HK-2 (cell line): ENCODE measurements around the gene AMPH.

Experiments
- DNase-seq: peaks from one replicate; pipeline ENCODE4 v3.0.0-alpha.2; 2018; ENCODE audit not compliant: unreplicated experiment

AMPH gene

DNA sequence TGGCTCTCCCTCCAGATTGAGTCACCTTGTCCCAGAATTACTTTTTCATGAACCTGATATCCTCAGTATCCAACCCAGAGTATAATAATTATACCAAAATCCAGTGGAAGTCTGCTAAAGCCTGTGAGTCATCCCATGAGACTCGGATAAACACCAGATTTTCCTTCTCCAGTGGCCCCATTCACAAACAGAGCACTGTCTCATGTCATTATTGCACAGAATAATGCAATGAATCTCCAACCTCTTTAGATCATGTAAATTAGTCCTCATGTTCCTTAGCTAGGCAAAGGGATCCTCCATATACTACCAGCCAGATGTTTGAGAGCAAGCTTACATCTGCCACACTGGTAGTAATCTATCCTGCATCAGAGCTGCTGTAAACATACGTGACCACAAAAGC is 89.0 kb downstream of the AMPH start:
- no peak for DNase-seq

DNA sequence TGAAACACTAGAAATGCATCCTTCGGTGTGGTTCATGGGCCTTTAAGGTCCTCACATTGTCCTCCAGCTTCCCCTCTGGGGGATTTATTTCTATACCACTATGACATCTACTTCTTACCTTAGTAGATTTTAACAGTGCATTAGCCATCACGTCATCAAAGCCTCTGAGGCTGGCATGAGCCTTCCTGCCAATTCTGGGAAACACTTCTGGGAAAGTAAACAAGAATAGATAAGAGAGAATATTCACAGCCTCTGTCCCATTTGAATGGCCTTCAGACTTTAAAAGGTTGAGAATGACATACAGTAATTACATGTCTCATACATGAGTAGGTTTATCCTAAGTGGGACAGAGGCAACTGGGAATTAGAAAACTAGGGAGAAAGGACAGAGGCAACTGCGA is 89.7 kb downstream of the AMPH start:
- DNase-seq = no peak

DNA sequence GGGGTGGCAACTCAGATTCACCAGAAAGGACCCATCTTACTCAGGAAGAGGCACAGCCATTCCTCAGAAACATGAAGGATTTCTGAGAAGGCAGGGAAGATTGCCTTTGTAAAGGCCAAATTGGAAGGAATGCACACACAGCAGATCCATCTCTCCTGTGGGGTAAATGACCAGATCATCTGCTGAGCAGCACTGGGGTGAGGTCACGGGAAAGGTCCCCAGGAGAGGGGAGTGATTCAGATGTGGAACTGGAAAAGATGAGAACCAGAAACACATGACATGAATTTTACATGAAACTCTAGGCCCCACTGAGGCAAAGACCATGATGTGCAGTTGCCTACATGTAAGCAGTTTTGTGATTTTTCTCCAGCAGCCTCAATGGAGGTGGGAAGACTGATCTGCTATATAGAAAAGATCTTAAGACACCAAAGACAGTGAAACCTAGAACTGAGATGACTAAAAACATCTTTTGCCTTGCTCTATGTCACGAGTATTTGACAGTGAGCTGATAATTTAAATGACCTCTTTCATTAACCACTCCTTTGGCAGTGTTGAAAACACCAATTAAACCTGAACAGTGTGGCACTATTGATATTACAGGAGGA is 91.6 kb downstream of the AMPH start:
- DNase-seq = no peak

DNA sequence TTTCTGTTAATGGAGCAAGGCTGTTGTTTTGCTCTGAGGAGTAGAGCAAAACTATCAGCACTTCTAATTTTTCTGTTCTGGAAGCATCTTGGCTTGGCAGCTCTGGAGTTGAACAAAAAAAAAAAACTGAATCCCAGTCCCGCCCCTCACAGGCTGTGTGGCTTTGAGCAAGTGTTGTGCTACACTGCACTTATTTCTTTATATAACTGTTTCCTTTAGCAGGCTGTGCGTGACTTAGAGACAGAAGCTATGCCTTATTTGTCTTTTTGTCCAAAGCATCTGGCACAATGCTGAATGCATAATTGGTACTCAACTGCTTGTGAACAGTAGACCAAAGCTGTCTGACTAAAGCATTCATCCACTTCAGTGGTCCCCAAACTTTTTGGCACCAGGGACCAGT is 96.1 kb downstream of the AMPH start:
- DNase-seq = no peak

DNA sequence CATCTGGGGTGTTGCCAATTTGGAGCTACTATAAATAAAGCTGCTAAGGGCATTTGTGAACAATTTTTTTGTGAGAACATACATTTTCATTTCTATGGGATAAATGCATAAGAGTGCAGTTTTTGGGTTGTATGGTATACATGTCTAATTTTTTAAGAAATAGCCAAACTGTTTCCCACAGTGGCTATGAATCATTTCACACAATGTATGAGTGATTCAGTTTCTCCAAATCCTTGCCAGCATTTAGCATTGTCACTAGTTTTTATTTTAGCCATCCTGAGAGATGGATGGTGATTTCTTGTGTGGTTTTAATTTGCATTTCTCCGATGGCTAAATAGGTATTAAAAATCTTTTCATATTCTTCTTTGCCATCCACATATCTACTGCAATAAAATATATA is 105.3 kb downstream of the AMPH start:
- no peak for DNase-seq

DNA sequence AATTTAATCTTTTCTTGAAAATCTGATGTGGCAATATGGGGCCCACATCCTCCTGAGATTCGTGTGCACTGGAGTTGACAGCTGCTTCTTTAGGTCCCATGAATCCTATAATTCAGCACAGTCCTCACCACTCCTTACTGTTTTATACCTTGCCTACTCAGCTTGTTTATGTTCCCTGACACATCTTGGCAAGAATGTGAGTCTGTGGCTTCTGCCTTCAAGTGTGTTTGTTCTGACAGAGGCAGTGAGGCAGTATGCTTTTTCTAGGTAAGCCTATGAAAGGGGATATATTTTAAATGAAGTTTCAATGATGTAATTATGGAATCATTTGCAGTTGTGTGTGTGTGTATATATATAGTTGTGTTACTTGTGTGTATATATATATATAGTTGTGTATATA is 106.4 kb downstream of the AMPH start:
- no peak for DNase-seq

DNA sequence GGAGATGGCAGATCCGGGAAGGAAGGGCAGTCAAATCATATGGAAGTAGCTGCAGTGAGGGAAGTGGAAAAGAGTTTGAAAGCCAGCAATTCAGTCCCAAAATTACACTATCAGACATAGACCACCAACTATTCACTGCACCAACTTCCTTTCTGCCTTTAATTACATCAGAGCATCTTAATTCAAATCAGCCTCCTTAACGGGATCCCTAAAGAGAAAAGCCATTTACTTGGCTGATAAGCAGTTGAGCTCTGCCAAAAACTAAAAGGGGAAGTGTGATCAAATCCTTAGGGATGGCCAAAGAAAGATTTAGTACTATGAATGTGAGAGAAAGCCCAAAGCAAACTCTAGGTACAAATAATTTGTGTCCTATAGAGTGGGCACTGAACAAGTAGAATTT is 110.4 kb downstream of the AMPH start:
- no peak for DNase-seq

DNA sequence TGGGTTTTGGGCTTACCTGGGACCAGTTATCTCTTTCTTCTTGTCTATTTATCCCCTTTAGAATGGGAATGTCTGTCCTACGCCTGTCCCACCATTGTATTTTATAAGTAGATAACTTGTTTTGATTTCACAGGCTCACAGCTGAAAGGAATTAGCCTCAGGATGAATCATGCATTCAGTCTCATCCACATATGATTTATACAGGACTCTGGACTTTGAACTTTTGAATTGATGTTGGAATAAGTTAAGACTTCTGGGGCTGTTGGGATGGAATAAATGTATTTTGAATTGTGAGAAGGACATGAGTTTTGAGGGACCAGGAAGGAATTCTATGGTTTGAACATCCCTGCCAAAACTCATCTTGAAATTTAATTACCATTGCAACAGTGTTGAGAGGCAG is 112.6 kb downstream of the AMPH start:
- DNase-seq = no peak

DNA sequence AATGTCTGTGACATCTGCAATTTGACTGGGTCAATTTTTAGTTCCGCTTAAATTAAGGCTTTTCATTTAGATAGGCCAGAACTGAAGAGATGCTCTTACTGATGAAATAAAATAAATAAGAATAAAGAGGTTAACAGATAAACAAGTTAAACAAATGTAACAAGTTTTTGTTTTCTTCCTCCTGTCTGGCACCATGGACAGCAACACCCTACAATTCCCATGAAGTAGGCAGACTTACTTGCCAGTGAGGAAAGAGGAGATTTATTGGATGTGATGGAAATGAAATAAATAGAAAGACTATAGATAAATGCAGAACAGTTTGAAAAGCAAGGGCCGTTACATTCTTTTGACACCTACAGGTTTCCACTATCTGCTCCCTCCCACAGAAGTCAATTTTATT is 118.5 kb downstream of the AMPH start:
- no peak for DNase-seq

DNA sequence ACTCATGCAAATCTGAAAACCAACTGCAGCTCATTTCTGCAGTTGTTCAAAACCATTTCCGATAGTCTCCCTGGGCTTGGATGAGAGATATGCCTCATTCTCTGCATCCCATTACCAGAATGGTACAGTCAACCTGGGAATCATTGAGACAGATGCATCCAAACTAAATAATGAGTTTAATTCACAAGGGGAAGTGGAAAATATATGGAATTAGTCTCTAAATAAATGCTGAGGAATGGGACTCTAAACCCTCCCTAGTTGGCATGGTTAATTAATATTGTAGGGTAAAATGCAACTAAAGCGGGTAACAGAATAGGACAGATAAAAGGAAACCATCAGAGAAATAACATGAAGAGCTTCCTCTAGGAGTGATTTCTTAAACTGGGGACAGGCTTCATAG is 118.9 kb downstream of the AMPH start:
- no peak for DNase-seq

DNA sequence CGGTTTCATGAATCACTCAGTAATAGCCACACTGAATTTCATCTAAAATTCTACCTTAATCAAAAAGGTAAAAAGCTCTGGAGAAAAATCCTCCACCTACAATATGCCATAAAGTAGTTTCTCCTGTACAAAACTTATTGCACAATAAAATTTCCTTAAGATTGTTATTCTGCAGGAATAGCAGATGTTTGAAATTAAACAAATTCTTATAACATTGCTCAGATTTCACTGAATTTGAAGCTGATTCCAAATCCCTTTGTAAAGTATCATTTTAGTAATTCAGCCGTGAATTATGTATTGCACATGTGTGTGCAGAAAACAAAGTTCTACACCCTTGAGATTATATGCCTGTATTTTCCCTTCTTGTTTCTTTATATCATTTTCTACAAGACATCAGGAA is 123.8 kb downstream of the AMPH start:
- no peak for DNase-seq

DNA sequence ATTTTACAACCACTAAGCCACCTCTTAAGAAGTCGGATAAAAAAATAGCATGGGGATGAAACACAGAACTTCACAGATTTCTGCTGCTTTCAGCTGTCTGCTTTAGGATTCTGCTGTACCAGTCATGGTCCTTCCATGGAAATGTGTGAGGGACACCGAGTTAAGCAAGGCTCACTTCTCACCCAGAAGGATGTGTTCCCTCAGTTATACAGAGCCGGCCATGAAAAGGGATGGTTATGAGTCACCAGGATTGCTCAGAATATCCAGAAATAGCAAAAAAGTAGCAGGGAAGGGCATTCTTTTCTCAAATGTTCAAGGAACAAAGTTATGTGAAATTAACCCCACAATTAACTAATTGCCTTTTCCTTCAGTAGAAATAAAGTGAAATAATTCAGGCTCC is 124.4 kb downstream of the AMPH start:
- DNase-seq = no peak

DNA sequence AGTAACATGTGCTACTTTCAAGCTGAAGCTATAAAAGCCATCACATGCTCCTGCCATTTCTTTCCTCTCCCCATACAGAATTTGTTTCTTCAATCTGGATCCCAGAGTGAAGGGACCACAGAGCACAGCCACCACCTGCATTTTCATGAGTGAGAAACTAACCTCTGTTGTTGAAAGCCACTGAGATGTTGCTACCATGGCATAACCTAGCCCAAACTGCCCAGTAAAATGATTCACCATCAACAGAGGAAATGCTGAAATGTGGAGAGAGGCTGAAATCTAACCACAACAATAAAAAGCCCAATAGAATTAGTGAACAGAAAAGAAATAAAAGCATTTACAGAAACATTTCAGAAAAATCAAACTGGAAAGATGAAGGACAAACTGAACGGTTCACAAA is 125.2 kb downstream of the AMPH start:
- no peak for DNase-seq

DNA sequence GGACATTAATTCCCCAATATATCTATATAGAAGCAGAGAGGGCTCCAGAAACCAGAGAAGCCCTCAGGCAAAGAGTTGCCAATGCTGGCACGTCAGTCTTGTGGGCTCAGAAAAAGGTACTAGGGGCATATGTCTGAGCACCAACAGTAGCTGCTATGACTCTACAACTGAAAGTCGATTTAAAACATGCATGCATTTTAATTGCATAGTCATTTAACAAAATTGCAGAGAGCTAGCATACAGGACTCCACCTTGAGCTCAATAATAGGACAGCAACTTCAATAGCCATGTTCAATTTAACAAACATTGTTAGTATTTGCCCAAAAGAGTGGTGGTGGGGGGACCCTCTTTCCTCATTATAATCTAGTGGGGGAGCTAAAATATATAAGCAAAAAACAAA is 126.5 kb downstream of the AMPH start:
- no peak for DNase-seq

DNA sequence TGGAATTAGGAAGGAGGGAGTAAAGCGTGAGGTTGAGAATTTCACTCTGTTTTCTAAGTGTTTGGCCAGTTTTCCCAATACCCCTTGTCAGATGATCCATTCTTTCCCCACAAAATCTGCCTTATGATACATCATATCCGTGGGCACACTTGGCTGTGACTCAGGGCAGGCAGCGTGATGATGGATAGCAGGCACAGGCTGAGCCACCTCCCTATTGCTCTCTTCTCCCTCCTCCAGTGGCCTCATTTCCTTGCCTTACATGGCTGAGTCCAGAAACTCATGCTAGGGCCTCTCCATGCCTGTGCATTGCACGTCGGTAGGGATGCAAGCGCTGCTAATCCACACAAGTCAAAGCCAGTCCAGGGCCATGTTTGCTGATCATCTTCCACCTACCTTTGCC is 128.3 kb downstream of the AMPH start:
- no peak for DNase-seq

DNA sequence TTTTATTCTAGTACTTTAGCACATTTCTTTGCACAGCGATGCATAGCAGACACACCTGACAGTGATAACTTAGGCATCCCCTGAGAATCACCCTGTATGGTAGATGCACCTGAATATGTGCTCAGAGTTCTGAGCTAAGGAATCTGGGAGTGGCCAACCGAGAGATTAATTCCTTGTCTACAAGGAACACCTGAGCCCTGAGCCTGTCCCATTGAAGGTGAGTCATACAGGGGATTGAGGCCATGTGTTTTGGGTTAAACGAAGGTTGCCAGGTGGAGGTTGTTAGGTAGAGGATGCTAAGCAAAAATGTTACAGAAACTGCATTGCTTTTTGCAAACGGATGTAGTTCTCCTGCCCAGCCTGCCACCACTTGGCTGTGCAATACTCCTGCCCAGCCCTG is 128.9 kb downstream of the AMPH start:
- no peak for DNase-seq

DNA sequence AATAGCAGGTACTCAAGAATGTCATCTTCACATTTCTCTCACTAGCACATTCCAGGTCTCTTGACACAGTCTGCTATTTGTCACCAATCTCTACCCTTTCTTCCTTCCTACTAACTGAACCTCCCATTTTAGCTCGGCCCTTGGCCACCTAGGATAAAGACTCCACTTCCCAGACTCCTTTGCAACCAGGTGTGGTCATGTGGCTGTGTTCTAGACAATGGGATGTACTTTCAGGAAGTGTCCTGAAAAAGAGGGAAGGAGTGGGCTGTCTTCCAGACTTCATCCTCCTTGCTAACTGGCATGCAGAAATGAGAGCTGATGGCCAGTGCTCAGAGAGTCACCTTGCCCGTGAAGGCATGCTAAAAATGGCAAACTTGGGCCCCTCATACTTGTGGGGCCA is 139.2 kb downstream of the AMPH start:
- no peak for DNase-seq

DNA sequence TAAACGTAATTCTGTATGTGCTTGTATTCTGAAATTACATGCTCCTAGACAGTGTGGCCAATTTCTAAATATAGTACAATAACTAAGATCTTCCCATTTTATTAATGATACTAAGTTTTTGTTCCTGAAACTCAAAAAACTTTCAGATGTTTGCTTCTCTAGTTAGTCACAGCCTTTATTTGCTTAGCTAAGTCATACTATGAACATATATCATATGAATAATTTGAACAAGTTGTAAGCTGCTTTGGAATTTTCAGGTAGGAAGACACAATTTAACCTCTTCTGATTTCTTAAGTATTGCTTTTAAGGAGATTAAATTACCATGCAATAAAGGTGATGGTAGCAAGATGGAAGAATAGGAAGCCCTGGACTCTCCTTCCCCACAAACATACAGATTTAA is 148.7 kb downstream of the AMPH start:
- no peak for DNase-seq

DNA sequence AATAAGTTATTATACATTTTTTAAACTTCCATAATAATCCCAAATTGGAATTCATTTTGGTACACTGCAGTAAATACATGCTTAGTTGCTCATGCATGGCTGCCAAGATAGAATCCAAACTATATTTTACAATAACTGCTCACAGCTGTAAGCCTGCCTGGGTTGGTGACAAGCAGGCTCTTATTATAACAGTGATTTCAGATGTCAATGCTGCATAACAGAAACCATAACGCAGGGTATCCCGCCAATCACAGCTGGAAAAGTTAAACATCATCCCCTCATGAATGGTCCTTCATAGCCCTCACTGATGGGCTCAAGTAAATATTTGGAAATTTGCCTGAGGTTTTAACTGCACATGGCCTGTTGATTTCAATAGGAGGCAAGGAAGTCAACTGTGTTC is 149.8 kb downstream of the AMPH start:
- DNase-seq = no peak

DNA sequence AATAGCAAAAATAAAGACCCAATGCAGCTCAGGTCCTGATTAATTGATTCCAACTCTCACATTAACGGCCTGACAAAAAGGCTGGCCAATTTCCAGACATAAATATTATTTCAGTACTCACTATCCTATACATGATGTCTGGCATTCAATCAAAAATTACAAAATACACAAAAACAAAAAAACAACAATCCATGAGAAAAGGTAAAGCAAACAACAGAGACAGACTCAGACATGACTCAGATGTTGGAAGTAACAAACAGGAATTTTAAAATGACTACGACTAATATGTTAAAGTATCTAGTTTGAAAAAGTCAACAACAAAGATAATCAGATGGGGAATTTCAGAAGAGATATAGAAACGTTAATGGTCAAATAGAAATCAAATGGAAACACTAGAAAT is 152.8 kb downstream of the AMPH start:
- no peak for DNase-seq

DNA sequence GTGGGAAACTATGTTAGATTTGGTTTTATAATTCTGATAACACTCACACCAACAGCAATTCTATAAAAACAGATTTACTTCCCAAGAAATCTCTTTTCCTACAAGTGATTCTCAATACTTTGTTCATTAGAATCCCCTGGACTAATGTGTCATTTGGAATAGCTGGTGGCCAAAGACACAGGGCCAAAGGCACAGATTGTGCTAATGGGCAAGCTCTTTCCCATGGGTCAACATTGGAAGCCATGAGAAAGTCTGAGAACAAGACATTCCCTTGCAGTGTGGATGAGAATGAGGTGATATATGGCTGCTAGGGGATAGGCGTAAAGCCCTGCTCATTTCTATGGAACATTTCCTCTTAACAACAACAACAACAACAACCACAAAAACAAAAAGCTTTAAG is 153.8 kb downstream of the AMPH start:
- DNase-seq = no peak

DNA sequence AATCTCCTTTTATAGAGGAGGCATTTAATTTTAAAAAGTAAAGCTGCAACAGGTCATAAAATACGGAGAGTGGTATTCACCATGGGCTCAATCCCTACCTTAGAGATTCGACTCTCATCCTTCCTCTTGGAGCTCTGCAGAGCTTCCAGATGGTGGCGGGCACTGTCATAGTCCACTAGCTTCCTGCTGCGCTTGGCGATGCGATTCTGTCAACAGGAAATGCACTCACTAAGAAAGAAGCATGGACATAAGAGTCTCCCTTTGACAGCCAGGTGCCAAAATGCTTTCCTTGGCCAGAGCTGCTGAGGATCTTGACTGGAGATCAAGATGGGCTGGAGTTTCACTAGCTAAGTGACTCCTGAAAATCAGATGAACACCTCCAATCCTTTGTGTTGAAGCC is 154.4 kb downstream of the AMPH start:
- no peak for DNase-seq

DNA sequence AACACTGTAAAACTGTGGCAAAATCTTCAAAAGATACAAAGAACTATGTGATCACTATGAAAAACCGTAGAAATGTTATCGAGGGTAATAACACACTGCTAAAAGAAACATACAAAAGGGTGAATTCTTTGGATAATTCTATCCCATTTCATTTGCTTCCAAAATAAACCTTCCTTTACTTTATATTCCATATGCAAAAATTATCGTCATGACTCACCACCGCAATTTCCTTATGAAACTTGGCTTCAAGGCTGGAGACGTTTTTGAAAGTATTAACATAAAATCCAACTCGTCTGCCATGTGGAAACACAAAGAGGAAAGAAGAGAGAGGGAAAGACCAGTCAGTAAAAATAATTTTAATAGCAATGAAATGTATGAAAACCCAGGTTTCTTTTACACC is 165.2 kb downstream of the AMPH start:
- no peak for DNase-seq

DNA sequence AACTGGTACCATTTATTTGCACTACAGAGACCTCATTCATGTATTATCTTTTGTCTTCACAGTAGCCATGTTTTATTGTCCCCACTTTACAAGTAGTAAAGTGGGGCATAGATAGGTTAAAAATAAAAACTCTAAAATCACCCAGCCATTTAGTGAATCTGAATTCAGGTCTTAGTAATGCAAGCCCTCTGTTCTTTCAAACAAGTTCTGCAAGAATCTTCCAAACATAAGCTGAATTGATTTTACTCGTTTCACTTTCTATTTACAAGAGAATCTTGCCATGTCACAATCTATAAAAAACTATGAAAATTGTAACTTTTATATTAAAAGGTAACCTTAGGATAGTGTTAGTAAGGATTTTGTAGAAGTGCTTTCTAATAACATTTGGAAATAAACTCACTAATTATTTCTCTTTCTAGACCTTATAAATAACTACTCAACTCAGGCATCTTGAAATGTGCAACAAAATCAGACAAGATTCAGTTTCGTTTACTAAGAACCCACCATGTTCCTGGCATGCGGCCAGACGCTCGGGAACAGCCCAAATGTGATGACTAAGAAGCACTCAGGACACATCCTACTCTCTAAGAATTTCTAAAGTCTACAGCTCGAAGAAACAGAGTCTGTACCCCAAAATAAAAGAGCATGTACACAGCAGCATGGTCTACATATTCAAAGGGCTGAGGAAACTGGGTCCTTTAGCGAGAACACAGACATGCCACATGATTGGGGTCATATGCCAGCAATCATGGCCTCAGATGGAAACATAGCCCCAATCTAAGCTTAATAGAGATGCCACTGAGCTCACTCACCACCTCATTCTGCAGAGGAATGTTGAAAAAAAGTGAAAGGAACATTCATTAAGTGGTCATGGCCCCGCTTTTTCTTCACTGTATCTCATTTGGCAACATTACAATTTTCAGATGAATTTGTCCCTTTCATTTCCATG is 167.6 kb downstream of the AMPH start:
- DNase-seq = no peak
